HepG2 (cell line): ENCODE measurements around the gene ZNF488.

Source experiments
- FOXM1 ChIP-seq: sonication (generic); formaldehyde crosslinking; IDR thresholded peaks from 2 replicates; pipeline ENCODE4 v1.5.0; 2020; ENCODE audit warnings: missing genetic modification reagents
- MAZ ChIP-seq, 2 experiments: sonication (generic) in 1 of 2; formaldehyde crosslinking in 1 of 2; IDR thresholded peaks; 2 replicates each; pipeline versions ENCODE4 v1.5.0 to v1.6.1; 2012 to 2020; ENCODE audit warnings: low read depth in 2 of 2, mild to moderate bottlenecking in 2 of 2, borderline replicate concordance in 1 of 2, improper control_type of control experiment in 1 of 2, low read length in 1 of 2, missing genetic modification reagents in 1 of 2, moderate library complexity in 1 of 2
- TF ChIP-seq, protein P1 (sequence below): sonication (generic); formaldehyde crosslinking; IDR thresholded peaks from 2 replicates; pipeline ENCODE4 v1.8.1; 2023; ENCODE audit warnings: missing genetic modification reagents, mild to moderate bottlenecking, borderline replicate concordance
- TF ChIP-seq, protein P2 (sequence below): sonication (generic); formaldehyde crosslinking; IDR thresholded peaks from 2 replicates; pipeline ENCODE4 v1.5.1; 2020; ENCODE audit warnings: mild to moderate bottlenecking, moderate library complexity, missing genetic modification reagents

DNA sequence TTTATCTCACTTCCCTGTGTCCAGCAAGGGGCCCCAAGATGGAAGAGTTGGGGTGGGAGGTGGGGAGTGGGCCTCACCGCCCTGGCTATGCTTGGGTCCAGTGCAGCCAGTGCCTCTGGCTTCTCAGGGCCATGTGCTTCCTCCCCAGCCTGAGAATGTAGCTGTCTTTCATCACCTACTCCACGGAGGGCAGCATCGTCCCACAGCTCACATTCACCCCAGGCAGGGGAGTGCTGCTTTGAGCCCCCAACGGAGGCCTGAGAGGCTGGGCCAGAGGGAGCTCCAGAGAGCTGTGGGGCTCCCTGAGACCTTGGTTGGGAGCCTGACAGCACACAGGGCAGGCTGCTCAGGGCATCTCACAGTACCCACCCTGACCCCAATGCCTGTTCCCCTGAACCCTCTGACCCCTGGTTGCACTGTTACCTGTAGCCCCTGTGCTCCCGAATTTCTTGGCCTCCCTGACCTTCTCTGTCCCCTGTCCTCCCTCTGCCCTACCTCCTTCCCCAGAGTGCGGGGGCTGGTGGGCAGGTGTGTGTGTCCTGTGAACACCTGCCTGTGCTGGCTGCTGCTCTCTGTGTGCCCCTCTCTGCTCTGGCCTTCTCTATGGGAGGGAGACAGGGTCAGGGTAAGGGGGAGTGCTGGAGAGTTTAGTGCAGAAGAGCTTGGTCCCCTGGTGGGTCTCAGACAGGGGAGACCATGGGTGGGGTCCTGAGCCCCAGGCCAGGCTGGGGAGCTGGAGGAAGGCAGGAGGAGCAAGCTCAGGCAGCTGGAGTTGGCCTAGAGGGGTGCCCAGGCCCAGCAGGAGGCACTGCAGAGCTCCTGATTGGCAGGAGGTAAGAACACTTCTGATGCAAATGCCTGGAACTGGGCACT, 19.6 kb upstream of the ZNF488 start:
- TF ChIP-seq, protein P1, sequence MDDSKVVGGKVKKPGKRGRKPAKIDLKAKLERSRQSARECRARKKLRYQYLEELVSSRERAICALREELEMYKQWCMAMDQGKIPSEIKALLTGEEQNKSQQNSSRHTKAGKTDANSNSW (CRISPR knock-in tag), result no peak
- no peak for TF ChIP-seq MAZ (IDR thresholded peaks at IDR 0.05; ENCODE audit: borderline replicate concordance, low read depth, low read length)
- TF ChIP-seq MAZ (CRISPR knock-in tag; IDR thresholded peaks at IDR 0.05; ENCODE audit: low read depth), result no peak
- TF ChIP-seq, protein P2, sequence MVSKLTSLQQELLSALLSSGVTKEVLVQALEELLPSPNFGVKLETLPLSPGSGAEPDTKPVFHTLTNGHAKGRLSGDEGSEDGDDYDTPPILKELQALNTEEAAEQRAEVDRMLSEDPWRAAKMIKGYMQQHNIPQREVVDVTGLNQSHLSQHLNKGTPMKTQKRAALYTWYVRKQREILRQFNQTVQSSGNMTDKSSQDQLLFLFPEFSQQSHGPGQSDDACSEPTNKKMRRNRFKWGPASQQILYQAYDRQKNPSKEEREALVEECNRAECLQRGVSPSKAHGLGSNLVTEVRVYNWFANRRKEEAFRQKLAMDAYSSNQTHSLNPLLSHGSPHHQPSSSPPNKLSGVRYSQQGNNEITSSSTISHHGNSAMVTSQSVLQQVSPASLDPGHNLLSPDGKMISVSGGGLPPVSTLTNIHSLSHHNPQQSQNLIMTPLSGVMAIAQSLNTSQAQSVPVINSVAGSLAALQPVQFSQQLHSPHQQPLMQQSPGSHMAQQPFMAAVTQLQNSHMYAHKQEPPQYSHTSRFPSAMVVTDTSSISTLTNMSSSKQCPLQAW (CRISPR knock-in tag), result no peak
- TF ChIP-seq FOXM1, result no peak
